NCI-H1694 treated with DMSO at 0.1 percent for 48 hours (cell line): Measurements from ENCODE around the gene REPS2.

ENCODE experiments used
- DNase-seq: peaks from one replicate; lab custom pipeline; 2025; lab: John Stamatoyannopoulos, UW

REPS2 gene

DNA sequence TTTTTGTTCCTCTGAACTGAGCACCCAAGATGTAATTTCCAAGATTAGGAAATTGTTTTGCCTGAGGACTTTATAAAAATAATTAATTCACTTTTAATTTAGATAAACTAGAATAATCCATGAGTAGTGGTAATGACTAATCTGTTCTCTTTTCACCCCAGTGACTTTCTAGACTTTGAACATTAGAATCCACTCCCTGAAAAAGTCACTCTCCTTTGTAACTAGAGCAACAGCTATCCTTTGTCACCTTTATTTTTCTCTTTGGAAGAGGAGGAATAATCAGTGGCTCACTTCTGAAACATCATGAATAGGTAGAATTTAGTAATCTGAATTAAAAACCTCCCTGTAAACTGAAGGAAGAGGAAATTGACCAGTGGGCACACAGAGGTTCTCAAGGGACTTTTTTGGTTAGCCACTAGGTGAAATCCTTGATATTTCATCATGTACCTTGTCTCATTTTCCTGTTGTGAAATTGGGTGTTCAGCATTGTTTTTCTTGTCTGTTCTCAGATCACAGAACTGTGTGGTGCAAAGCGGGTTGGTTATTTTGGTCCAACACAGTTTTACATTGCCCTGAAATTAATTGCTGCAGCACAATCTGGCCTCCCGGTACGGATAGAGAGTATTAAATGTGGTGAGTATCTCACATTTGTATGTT is 59.4 kb downstream of the REPS2 start:
- no peak for DNase-seq

DNA sequence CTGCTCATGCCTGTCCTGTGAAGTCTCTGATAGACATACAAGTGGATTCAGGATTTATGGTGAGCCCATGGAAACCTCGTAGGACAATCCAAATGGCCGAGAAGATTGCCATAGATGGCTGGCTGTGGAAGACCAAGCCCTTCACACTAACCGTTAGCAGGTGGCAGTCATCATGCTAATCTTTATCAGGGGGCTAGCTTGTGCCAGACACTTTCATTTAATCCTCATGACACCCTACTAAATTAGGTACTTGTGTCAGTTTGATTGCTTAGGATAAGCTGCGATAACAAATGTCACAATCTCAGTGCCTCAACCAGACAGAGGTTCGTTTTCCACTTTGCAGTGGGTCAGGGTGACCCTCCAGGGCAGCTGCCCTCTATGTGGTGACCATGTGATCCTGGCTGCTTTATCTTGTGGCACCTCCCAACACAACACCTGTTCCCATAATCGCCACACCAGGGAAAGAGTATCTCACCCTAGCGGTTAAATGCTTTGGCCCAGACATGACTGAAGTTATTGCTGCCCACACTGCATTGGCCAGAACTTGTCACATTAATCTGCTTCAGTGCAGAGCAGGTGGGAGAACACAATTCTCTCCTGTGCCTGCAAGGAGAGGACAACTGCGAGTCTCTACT is 60.8 kb downstream of the REPS2 start:
- peak; percentile 31 for DNase-seq

DNA sequence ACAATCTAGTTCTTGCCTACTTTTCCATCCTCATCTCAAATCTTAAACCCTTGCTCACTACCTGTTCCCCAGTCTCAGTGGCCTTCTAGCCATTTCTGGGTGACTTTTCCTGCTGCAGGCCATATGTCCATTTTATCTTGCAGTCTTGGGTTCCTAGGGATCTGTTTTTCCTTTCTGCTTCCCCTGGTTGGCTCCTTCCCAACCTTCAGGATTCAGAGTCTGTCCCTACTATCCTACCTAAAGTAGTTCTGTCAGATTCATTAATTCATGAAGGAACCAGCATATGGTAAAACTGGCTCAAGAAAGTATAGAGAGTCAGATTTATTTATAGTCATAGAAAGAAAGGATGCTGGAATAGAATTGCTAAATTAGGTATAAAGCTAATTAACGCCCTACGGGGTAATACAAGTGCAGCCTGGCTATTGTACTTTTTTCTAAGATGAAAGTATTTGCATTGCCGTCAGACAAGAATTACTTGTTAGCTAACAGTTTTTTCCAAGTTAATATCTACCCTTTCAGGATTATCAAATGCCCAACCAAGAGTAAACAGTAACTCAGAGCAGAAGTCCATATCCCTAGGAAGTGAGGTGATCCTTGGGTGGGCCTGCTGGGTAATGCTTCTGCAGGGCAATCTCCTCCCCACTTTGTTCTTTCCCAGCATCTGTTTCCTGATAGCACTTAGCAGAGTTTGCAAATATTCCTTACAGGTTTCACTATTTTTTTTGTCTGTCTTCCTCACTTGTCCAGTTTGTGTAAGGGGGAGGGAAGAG is 63.6 kb downstream of the REPS2 start:
- DNase-seq: no peak

DNA sequence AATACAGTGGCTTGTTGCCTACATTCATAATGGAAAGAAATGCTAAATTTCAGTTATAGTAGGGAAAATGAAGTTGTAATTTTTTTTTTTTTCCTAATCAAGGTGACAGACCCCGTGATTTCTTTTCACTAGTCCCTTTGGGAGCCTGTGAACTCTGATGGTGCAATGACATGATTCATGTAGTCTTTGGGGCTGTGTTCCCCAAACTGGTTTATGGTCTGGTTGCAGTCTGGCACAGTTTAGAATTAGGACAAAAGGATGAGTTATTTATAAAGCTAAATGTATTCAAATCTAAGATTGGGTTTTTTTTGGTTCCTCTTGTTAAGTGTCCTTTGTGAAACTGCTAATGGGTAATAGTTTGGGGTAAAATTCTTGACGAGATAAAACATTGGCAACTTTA is 66.0 kb downstream of the REPS2 start:
- no peak for DNase-seq

DNA sequence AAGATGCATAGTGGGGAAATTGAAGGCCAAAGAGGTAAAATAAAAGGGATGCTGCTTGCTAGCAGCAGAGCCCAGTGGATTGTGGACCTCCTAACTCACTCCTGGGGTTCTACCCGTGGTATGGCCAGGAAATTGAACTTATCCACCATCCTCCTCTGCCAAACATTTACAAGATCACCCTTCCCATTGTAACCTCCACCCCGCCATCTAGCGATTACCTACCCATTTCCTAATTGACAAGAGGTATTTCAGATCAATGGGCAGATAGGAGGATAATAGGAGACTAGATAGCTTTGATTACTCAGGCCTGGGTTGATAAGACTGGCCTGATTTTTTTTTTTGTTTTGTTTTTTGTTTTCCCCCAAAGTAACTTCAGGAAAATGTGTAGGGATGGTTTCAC is 67.8 kb downstream of the REPS2 start:
- DNase-seq: no peak

DNA sequence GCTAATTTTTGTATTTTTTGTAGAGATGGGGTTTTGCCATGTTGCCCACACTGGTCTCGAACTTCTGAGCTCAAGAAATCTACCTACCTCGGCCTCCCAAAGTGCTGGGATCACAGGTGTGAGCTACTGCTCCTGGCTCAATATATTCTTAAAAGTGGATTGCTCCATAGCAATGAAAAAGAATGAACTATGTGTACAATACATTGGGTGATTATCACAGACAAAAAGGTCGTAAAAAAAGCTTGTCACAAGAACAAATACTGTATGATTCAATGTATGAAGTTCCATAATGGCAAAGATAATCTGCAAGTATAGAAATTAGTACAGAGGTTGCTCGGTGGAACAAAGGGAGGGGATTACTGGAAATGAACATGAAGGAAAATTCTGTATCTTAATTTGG is 70.7 kb downstream of the REPS2 start:
- DNase-seq: no peak

DNA sequence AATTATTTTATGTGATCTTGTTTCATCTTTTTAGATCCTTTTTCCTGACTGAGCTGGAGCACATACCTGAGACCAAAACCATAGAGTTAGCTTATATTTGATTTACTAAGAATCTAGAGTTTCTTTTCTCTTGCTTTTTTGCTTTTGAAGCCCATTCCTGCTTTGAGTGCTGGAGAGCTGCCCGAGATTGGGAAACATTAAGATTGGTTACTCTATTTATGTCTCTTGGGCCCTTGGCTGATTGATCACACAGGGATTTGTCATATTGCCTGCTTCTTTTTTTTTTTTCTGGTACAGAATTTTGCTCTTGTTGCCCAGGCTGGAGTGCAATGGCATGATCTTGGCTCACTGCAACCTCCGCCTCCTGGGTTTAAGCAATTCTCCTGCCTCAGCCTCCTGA is 73.9 kb downstream of the REPS2 start:
- no peak for DNase-seq

DNA sequence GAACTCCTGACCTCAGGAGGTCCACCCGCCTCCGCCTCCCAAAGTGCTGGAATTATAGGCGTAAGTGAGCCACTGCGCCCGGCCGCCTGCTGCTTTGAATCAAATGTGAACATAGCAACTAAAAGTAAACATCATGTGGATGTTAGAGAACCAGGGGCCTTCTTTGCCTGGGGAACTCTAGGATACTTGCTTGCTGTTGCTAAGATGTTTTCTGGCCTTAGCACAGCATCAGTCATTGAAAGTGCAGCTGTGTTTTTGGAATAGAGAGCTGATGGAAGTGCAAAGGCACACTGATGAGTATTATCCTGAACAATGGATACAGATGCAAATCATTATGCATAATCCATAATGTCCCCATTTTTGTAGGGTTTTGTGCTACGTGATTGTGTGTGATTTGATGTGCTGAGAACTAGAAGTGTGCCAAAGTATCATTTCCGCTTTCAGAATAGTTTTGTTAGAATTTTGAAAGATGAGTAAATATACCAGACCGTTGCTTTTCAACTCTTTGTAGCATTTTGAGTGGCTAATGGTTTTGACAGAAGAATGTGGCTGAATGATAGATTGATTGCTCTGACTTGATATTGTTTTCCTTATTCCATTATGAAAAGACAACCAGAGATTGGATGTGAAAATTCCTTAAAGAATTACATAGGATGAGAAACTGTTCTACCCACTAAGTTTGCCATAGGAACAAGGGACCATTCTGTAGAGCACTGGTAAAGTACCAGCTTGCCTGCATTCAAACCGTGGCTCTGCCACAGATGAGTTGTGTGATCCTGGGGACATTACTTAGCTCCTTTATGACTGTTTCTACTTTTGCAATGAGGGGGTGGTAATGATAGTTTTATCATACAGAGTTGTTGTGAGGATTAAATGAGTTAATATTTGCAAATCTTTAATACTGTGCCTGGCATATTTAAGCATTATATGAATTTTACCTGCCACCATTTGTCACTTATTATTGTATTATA is 74.7 kb downstream of the REPS2 start:
- DNase-seq: no peak

DNA sequence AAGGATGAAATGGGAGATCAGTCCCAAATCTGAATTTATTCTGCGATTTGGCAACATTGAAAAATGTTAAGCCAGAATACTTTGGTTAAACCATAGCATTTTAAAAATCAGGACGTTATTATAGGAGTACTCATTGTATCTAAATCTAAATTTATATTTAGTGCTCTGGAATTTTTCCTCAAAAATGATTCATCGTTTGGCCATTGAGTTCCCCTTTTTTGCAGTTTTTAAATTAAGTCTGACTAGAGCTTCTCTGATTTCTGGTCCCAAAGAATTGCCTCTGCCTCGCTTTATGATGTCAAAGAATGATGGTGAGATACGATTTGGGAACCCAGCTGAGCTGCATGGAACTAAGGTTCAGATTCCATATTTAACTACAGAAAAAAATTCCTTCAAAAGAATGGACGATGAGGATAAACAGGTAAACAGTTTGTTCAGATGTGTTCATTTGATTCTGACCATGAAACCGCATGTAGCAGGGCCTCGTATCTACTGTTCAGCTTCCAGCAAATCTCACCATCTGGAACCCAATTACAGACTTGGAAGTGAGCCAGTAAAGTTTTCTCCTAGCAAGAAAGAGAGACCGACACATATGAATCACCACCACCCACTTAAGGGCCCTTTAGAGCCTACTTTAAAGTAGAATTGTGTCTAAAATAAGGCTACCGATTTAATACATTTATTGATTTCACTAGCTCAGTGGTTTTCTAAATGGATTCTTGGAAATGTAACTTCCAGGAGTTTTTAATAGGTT is 75.6 kb downstream of the REPS2 start:
- DNase-seq: peak; percentile 11

DNA sequence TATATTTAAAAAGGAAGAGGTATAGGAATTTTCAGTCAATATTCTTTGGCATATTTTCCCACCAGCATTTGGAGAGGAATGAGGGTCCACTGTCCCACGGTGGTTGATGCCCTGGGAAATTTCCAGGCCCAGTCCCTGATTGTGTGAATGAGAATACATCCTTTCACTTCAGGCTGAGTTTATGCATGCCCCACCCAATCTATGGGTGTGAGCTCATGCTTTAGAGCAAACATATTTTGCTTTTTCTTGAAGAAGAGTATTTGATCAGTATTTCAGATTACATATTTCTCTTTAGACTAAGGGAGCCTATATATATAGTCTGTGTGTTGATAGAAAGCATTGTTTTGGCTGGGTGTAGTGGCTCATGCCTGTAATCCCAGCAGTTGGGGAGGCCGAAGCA is 77.2 kb downstream of the REPS2 start:
- no peak for DNase-seq

DNA sequence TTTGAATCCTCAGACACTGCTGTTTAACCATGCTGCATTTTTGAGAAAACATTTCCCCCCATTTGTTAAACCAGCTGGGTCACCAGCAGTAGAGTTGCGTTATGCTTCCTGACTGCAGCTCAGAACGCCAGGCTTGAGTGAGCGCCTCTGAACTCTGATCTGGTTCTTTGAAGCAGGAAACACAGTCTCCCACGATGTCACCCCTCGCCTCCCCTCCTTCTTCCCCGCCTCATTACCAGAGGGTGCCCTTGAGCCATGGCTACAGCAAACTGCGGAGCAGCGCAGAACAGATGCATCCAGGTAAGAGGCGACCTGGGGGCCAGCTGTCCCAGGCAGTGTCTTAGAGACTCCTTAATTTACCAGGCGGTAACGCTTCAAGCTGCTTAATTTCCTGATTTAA is 78.4 kb downstream of the REPS2 start:
- no peak for DNase-seq

DNA sequence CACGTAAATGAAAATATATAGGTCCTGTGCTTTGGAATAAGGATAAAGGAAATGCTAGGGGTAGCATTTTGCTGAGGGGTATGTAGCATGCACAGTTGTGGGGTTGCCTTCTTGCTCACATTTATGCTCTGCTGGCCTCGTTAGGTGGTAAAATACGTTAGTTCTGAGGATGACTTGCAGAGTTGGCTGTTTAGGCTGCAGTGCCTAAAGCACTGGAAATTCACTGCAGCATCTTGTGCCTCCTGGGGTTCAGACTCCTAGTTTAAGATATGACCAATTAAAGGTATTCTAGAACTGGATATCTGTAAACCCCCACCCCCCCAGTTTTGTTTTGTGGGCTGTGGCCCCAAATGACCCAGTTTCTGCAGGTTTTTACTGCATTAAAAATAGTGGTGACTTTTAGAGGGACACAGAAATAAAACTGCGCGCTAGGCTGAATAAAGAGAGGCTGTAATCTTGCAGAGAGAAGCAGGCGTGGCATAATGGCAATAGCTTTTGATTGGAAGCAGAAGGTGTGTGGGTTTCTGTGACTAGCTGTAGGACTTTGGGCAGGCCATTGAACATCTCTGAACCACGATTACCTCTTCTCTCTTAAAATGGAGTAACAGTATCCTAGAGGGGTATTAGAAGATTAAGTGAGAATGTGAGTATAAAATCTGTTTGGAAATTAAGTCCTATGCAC is 79.3 kb downstream of the REPS2 start:
- DNase-seq: no peak

DNA sequence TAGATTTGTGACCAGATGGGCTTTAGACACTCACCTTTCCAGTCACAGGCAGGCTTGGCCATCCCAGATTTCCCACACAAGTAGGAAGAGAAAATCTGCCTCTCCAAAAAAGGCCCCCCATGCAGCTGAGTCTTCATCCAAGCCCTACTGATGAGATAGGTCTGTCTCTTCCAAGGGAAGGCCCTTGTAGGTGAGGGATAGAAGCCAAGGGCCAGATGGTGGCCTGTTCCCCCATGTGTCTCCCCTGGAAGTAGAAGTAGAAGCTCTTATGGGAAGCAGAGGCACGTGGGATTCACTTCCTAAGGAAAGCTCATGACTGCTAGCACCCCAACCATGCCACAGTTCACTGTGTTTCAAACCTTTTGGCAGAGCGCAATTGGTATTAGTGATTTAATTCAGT is 81.5 kb downstream of the REPS2 start:
- DNase-seq: no peak

DNA sequence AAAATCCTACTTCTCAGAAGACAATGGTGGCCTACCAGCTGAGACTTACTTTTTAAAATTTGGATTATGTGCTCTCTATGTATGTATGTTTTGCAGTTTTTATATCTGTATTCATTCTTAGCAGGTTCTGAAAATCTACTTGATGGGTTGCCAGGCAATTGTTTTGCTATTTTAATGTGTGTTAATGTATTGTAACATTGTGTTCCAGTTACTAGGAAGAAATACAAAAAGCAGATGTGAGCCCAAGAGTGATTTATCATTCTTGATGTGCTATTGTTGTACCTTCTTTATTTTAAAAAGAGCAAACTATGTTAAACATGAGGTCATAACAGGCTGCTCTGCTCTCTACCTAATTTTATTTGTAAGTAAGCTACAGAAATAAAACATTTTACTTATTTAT is 81.9 kb downstream of the REPS2 start:
- no peak for DNase-seq

DNA sequence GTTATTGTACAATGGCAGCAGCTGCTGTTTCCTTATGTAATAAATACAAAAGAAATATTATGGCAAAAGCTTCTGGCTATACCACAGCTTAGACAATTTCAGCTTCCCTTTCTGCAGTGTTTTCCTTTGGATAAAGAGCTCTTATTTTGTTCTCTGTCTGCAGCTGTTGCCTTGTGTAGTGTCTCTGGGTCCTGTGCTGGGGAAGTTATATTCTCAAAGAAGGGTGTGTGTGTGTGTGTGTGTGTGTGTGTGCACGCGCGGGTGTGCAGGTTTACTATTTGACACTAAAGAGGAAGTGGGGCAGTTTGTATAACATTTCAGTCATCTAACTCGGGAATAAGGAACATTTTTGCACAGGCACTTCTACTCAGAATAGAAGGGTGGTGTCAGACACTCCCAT is 83.6 kb downstream of the REPS2 start:
- no peak for DNase-seq

DNA sequence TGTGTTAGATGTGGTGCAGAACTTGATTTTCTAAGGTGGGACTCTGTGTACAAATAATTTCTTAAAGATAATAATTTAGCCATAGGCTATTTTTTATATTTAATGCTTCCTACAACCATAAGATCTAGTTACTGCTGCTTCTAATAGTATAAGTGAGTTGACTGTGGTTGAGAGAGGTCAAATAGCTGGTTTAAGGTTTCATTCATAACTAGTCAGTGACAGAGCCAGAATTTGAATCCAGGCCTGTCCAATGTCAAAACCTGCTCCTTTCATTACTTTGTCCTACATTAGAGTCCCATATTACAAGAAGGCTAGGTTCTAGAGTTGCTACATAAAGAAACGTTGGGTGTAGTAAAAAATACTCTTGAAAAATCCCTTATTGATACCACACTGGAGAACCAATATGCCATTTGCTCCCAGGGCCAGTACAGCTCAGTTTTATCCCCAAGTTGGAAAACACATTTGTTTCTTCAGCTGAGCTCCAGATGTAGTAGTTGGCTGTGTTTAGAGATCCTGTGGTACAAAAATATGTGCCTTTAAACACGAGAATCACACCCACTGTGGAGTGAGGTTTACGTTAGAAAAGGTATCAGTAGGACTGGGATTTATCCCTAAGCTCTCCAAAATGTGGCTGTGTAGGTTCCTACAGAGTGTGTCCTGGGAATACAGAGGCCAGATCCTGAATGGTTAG is 84.3 kb downstream of the REPS2 start:
- no peak for DNase-seq

DNA sequence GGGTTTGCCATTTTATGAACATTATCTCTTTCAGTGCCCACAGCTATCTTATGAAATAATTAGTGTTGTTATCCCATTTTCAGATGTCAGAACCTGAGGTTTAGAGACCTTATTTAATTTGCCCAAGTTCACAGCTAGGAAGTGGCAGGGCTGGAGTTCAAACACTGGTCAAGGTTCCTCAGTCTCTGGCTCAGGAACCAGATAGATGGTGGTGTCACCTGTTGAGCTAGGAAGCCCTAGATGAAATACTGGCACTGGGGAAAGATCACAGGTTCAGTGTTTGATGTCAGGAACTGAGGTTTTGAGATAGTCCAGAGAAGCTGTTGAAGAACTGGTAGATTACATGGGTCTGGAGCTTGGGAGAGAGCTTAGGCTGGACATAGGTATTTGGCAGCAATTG is 85.4 kb downstream of the REPS2 start:
- DNase-seq: no peak

DNA sequence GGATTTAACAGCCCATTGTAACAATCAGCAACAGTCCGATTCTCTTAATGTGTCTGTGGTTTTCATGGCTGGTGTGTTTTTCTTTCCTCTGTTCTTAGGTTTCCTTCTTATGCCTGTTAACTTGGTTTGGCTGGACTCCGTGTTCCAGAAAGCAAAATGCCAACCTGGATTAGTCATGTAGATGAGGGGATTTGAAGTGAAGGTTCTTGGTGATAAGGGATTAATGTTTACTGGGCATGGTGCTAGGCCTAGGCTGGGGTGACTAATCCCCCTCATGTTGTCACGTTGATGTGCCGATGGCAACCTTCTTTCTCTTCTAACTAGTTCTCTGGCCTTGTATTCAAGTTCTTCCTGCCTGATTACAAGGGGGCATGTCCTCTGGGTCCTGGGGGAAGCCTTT is 85.9 kb downstream of the REPS2 start:
- DNase-seq: no peak

DNA sequence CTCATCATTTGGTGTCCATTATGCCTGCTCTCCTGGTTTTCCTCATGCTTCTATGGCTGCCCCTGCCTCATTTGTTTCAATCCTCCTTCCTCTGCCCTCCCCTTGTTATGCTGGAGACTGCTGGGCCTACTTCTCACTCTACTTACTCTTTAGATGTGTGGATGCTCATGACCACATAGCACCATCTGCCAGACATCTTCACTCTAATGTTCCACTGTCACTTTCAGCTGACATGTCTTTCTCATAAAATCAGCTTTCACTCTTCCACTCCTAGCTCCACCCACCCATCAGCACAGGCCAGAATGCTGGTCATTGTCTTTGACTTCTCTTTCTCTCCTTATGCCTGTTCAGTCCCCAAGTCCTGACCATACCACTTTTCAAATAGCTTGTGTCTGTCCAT is 86.8 kb downstream of the REPS2 start:
- no peak for DNase-seq

DNA sequence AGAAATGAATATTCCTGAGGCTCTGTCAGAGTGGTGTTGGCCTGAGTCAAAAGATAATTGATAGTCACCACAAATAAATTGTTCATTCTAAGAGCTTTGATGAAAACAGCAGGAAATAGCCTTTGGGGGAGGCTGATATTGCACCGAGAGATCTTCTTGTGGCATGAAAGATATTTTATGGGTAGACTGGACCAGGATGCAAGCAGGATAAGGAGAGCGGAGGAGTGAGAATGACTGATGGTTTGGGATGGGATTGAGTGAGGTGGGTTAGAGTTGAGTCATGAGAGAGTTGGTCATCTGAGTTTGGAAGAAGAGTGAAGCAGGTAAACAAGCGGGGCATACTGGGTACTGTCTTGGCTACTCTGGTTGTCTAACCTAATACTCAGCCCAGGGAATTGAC is 88.7 kb downstream of the REPS2 start:
- DNase-seq: no peak
